NCI-H128 (cell line): ENCODE results near the gene SEMA4B.

Experiments
- DNase-seq: peaks from one replicate; lab custom pipeline; 2025; ENCODE audit not compliant: unreplicated experiment; lab: John Stamatoyannopoulos, UW

Gene SEMA4B

GRCh38 chr15:90225047-90225446, 23.9 kb downstream of the SEMA4B start:
- DNase-seq = no peak

- DNase-seq = no peak
Observed at GRCh38 chr15:90225504-90226234, 24.5 kb downstream of the SEMA4B start.

GRCh38 chr15:90227336-90227735, 26.2 kb downstream of the SEMA4B start:
- DNase-seq = no peak

- no peak for DNase-seq
Observed at GRCh38 chr15:90227816-90228772, 27.0 kb downstream of the SEMA4B start.

DNA sequence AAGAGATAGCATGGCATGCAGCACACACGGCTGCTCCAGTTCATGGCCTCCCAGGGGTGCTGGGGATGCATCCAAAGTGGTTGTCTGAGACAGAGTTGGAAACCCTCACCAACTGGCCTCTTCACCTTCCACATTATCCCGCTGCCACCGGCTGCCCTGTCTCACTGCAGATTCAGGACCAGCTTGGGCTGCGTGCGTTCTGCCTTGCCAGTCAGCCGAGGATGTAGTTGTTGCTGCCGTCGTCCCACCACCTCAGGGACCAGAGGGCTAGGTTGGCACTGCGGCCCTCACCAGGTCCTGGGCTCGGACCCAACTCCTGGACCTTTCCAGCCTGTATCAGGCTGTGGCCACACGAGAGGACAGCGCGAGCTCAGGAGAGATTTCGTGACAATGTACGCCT, 27.8 kb downstream of the SEMA4B start:
- no peak for DNase-seq

GRCh38 chr15:90230071-90230494, 29.0 kb downstream of the SEMA4B start:
- DNase-seq = no peak

GRCh38 chr15:90230610-90231009, 29.5 kb downstream of the SEMA4B start:
- no peak for DNase-seq

GRCh38 chr15:90231028-90232017, 30.2 kb downstream of the SEMA4B start:
- no peak for DNase-seq

DNA sequence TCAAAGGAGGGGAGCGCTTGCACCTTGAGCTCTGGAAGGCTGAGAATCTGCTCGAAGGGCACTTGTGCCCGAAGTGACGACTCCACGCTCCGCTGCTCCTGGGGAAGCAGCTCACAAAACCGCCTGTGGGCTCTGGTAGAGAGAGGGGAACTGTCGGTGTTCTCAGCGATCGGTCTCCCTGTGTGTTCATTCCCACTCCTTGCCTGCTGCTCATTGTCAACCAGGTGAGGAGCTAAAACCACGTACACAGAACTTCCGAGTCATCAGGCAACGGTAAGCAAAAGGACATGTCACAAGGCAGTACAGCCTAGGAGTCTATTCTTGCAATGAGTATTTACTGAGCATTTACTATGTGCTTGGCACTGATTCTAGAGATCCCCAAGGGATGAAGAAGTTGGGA, 31.1 kb downstream of the SEMA4B start:
- no peak for DNase-seq

GRCh38 chr15:90232941-90233386, 31.8 kb downstream of the SEMA4B start:
- no peak for DNase-seq

GRCh38 chr15:90233387-90234095, 32.4 kb downstream of the SEMA4B start, which contains the start of gene CIB1:
Gene CIB1, minus strand, starts transcription at chr15:90233941. Its CDS starts 56 bp downstream, at chr15:90233885.
- DNase-seq = peak; percentile 70

DNA sequence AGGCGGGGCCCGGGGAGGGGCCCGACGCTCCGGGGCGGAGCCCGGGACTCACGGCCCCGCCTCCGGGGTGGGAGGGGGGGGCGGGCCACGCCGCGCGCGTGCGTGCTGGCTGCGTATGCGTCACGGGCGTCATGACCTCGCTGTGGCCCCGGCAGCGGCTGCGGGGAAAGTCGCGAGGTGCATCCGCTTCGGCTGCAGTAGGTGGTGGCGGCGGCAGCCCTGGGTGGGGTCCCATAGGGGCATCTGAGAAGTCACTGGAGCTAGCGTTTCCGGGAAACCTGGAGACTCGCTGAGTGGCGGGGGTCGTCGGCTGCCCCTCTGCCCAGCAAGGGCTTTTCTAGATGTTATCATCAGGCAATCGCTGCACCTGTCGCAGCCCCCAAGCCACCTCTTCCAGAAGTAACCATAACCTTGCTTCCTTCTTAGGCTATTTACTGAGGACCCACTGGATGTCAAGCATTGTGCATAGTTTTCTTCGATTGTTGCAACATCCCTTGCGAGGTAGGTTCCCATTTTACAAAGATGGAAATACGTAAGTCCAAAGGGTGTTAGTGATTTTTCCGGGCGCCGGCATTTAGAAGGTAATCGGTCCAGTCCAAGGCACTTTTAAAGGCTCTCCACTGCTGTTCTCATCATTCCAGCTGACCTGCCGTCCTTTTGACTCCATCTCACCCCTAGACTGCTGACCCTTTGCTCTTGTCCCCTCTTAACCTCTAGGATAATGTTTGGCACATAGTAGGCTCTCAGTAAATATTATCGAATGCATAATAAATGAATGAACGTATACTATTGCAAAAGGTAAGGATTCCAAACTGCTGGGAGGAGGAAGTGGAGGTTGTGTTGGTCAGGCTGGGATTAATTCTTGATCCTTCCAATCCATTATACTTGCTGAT, 33.2 kb downstream of the SEMA4B start, which contains the start of gene GDPGP1:
GDPGP1 (plus strand) TSS at position 114 of the 893 bp plus-strand sequence. CDS start 6,700 bp downstream, outside the sequence.
- DNase-seq = no peak

DNA sequence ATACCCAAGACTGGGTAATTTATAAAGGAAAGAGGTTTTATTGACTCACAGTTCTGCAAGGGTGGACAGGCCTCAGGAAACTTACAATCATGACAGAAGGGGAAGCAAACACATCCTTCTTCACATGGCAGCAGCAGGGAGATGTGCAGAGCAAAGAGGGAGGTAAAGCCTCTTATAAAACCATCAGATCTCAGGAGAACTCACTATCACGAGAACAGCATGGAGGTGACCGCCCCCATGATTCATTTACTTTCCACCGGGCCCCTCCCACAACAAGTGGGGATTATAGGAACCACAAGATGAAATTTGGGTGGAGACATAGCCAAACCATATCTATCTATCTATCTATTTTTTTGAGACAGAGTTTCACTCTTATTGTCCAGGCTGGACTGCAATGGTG, 38.2 kb downstream of the SEMA4B start:
- DNase-seq = no peak

DNA sequence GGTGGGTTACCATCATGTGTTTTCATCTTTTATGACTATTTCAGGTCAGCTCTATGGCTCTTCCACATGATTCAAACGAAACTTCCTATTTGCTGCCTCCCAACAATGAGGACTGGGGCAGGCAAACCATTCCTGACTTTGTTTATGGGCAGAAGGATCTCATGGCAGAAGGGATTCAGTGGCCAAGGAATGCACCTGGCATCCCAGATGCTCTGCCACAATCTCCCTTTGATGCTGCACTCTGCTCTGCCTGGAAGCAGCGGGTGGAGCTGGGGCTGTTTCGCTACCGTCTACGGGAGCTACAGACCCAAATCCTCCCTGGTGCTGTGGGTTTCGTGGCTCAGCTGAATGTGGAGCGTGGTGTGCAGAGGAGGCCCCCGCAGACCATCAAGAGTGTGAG, 39.7 kb downstream of the SEMA4B start:
- DNase-seq = no peak

GRCh38 chr15:90241343-90242192, 40.4 kb downstream of the SEMA4B start:
- DNase-seq = no peak

- DNase-seq = no peak
Observed at GRCh38 chr15:90243943-90244639, 43.0 kb downstream of the SEMA4B start.

DNA sequence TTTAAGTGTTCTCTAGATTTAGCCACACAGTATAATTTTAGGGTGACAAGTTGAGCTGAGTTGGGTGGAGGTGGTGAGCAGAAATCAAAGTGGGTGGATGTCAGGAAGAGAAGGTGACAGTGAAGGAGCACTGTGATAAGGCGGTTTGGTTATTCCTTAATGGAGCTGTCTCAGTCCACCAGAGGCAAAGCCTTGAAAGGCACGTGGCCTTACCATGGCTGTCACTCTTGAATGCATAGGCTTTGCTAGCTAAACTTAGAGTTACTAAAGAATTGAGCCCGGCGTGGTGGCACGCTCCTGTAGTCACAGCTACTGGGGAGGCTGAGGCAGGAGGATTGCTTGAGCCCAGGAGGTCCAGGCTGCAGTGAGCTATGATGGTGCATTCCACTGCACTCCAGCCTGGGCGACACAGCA, 47.7 kb downstream of the SEMA4B start:
- no peak for DNase-seq
